Measurements from ENCODE around the gene PRCD. TPM values are rescaled to one million over a fixed set of nuclear protein-coding genes. Genes with fewer than 3 reads are reported as not detected.
A peak's percentile ranks its signal among the peaks of the same experiment; 100 is the strongest.
"Not testable (repeated sequence)": the region's sequence is repeated elsewhere in the genome, so short reads cannot be mapped to it uniquely, and the experiment has no call there.

The PRCD gene
- polyA plus RNA-seq, 3 donors = 1.6 to 14.4 (median 4.7) TPM

DNA sequence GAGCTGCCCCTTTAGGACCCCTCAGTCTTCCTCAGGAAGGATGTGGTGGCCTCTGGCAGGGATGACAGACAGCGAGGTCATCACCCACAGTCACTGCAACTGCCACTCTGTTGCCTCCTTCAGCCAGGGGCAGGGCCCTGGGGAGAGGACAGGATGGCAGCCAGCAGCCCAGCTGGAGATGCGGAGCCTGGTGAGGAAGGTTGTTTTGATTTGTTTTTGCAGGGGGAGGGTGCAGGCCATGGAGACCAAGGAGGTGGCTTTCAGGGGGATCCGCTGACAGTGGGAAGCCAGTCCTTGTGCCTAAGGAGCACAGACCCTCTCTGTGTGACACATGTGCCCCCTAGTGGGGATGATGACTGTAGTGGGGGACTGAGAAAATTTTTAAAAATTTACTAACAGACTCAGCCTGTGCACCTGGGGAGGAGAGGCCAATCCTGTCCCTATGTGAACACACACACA is 7.4 kb downstream of the PRCD start:
- WGBS, 3 donors = 20 to 35% (median 33%) methylated on average over 3 of the region's 3 CpGs
- no peak overlapping the region for H3K27ac ChIP-seq (ENCODE audit: low read depth, low read length)

DNA sequence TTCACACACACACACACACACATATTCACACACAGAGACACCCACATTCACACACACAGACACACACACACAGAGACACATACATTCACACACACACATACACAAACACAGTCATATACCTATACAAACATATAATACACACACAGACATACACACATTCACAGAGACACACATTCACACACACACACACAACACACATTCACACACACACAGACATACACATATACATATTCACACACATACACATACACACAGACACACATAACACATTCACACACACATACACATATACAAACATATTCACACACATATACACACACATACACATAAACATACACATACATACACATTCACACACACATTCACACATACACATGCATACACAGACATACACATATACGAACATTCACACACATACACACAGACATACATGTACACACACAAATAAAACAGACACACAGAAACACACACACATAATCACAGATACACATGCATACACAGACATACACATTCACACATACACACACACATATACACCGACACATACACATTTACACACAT is 7.9 kb downstream of the PRCD start:
- 84 to 91% (median 86%) methylated on average over 2 of the region's 2 CpGs for WGBS, 3 donors
- no peak overlapping the region for H3K27ac ChIP-seq (ENCODE audit: low read depth, low read length)

DNA sequence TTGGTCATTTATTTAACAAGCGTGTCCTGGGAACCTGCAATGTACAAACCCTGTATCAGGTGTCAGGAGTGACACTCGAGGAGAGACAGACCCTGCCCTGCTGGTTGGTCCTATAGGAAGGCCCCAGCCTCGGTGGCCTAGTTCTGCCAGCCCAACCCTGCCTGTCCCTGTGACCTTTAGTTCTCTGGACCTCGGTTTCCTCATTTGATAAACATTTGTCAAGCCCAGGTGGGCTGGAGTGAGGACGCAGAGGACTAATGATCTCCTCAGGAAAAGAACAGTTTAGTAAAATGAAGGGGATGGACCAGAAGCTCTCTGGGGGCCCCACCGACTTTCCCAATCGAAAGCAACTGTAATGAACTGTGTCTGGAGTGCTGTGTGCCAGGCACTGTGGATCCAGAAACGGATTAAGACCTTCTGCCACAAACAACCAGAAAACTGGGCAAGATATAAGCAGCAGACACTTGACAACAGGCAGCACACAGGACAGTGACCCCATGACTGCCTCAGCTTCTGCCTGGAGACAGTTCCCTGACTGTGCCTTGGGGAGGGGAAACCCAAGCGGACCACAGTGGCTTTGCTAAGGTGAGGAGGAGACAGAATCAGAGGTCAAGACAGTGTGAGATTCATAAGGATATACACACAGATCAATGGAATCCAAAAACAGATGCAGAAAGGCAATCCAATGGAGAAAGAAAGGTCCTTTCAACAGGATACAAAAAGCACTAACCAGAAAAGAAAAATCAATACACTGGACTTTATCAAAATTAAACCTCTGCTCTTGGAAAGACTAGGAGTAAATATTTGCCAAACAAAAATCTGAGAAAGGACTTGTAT is 8.8 kb downstream of the PRCD start:
- 48 to 67% (median 61%) methylated on average over 9 of the region's 9 CpGs for WGBS, 3 donors
- no peak overlapping the region for H3K27ac ChIP-seq (ENCODE audit: low read depth, low read length)

DNA sequence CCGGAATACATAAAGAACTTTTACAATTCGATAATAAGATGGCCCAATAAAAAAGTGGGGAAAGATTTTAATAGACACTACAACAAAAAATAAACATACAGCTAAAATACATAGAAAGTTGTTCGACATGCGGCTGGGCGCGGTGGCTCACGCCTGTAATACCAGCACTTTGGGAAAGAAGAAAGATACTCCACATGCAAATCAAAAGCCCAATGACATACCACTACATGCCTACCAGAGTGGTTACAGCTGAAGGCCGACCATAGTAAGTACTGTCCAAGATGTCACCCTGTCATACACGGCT is 9.3 kb downstream of the PRCD start:
- 63 to 92% (median 83%) methylated on average over 9 of the region's 9 CpGs for WGBS, 3 donors
- H3K27ac ChIP-seq (ENCODE audit: low read depth, low read length) = no peak overlapping the region

DNA sequence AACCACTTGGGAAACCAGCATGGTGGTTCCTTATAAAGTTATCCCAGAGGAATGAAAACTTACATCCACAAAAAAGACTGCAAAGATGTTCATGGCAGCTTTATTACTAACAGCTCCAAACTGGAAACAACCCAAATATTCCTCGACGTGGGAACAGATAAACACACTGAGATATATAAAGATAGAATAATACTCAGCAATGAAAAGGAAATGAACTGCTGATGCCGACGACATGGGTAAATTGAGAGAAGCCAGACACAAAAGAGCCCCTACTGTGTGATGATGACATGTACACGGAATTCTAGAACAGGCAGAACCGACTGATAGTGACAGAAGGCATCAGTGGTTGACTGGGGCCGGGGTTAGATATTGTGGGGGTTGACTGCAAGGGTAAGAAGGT is 9.7 kb downstream of the PRCD start:
- H3K27ac ChIP-seq (ENCODE audit: low read depth, low read length) = no peak overlapping the region
- 79 to 90% (median 84%) methylated on average over 7 of the region's 7 CpGs for whole genome bisulfite sequencing, 3 donors

DNA sequence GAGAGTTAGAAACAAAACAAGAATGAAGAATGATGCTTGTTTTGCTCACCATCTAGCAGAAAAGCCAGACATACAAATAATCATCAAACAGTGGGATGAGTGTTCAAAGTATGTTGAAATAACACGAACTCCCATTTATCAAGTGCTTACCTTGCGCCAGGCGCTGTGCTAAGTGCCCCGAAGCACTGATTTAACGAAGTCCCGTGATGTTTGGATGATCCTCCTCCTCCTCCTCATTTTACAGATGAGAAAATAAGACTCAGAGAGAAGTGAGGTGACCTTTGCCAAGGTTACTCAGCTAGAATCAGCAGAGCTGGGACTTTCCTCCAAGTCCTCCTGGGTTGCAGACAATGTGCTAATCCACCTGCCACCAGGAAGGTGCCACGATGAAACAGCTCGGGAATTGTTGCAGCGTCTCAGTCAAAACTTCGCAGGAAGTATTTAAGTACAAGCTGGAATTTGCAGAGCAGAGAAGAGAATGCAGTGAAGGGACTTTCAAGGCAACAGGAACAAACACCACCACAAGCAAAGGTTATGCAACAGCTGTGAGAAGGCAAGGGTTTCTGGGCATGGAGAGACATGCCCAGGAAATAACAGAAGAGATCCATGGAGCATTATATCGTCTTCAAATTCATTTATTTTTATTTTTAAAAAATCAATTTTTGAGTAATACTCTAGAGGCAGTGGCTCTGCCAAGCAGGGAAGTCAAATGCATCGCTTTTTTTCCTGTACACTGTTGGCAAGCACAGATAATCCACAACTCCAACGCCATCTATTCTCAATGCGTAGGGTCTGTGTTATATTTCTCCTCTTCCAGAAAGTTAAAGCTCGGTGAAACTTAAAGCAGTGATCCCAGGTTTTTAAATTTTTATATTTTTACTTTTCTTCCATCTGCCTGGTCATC is 11.1 kb downstream of the PRCD start:
- no peak overlapping the region for H3K27ac ChIP-seq (ENCODE audit: low read depth, low read length)
- 35 to 48% (median 43%) methylated on average over 15 of the region's 15 CpGs for WGBS, 3 donors

DNA sequence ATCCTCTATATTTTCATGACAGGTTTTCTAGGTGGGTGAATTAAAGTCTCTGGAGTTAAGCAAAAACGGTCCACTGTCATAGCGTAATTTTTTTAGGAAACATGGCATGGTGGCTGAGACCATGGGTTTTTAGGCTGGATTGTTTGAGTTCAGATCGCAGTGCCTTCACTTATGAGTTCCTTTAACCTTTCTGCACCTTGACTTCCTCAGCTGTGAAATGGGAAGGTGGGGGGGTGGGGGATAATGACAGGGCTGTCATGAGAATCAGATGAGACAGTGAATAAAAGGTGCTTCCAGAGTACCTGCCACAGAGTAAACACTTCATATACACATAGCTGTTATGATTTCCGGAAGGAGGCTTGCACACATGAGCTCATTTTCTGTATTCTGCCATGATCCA is 11.8 kb downstream of the PRCD start:
- WGBS, 3 donors = 70 to 88% (median 80%) methylated on average over 4 of the region's 4 CpGs
- H3K27ac ChIP-seq (ENCODE audit: low read depth, low read length) = no peak overlapping the region

DNA sequence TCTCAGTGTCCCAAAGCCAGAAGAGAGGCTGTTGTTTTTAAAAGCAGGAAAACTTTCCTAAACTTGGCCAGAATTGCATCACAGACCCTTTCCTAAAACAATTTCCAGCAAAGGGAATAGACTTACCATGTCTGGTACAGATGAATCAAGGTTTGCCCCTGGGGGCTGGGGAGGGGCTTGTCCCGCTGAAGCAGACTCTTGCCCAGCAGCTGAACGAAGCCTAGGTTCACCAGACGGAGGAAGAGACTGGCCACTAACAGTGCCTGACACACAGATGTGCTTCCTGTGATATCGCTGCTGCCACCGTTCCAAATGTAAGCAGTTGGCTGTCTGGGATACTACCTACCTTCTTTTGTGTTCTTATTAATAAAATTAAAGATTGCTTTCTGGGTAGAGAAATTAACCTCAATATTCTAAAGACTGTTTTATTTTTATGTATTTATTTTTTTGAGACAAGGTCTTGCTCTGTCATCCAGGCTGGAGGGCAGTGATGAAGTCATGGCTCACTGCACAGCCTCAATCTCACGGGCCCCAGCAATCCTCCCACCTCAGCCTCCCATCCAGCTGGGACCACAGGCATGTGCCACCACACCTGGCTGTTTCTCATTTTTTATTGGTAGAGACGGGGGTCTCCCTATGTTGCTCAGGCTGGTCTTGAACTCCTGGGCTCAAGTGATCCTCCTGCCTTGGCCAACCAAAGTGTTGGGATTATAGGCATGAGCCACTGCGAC is 13.5 kb downstream of the PRCD start:
- H3K27ac ChIP-seq (ENCODE audit: low read depth, low read length) = no peak overlapping the region

DNA sequence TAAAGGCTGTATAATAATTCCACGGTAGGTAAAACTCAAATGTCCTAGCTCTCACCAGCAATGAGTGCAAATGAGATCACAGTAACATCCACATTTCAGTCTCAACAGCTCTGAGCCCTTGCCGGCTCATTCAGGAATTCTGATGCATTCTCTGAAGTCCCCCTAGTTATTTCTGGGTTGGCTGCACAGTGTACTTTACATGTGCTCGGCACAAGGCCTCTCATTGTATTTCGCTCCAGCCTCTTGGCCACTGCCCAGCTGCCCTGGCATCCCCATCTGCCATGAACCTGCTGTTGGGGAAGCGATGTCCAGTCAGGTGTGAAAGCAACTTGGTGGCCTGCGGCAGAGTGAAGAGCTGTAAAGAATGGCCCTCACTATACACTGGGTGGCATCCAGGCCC is 14.3 kb downstream of the PRCD start:
- 65 to 74% (median 72%) methylated on average over 6 of the region's 6 CpGs for WGBS, 3 donors
- no peak overlapping the region for H3K27ac ChIP-seq (ENCODE audit: low read depth, low read length)

More for the DNA sequence above, 13.5 kb downstream of the PRCD start:
- 66 to 94% (median 70%) methylated on average over 8 of the region's 8 CpGs for WGBS, 3 donors

DNA sequence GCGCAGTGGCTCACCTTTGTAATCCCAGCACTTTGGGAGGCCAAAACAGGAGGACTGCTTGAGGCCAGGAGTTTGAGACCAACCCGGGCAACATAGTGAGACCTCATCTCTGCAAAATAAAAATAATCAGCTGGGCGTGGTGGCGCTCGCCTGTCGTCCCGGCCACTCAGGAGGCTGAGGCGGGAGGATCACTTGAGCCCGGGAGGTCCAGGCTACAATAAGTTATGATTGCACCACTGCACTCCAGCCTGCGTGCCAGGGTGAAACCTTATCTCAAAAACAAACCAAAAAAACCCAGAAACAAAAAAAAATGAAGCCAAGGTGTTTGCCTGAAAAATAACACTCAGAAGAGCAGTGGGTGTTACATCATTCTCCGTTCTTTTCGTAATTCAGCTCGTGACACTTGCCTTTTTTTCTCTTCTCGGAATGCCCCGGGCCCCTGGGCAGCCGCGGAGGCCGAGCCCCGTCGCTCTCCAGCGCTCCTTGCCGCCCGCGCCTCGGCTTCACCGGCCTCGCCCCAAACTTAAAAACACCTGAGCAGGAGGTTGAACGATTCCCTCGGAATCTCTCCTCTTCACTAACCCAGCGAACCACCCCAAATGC is 17.0 kb downstream of the PRCD start:
- peak overlapping the region; percentile 89 for H3K27ac ChIP-seq (ENCODE audit: low read depth, low read length)
- WGBS, 3 donors = 23 to 30% (median 28%) methylated on average over 30 of the region's 30 CpGs

DNA sequence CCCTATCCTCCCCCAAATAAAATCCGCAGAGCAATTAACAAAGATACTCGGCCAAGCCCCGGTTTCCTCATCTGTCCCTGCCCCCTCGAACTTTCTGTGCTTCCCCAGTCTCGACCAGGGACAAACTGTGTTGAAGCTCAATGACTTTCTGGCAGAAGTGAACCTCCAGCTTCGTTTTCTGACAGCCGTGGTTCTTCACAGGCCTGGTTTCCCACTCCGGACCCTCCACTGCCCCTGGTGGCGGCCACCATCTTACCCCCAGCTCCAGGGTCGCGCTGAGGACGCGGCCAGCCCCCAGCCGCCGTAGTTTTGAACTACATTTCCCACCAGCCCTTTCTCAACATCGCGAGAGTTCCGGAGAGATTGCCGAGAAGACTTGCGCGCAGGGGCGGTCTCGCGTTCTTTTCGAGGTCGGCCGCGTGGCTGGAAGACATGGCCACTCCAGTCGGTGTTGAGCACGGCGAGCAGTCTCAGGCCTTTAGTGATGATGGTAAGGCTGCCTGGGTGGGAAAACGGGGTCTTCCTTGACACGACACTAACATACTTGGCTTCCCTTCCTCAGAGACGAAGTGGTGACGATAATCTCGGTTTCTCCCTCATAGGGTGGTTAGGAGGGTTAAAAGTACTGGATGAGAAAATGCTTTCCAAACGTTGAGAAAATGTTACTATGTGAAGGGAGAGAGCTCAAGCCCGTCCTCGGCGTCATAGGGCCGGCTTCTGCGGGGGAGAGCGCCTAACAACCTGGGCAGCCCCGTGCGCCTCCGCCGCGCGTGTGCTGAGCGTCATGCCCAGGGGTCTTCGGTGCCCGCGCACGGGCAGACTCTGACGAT is 17.7 kb downstream of the PRCD start:
- peak overlapping the region; percentile 89 for H3K27ac ChIP-seq (ENCODE audit: low read depth, low read length)
- WGBS, 3 donors = 0 to 1% (median 0%) methylated on average over 55 of the region's 55 CpGs

DNA sequence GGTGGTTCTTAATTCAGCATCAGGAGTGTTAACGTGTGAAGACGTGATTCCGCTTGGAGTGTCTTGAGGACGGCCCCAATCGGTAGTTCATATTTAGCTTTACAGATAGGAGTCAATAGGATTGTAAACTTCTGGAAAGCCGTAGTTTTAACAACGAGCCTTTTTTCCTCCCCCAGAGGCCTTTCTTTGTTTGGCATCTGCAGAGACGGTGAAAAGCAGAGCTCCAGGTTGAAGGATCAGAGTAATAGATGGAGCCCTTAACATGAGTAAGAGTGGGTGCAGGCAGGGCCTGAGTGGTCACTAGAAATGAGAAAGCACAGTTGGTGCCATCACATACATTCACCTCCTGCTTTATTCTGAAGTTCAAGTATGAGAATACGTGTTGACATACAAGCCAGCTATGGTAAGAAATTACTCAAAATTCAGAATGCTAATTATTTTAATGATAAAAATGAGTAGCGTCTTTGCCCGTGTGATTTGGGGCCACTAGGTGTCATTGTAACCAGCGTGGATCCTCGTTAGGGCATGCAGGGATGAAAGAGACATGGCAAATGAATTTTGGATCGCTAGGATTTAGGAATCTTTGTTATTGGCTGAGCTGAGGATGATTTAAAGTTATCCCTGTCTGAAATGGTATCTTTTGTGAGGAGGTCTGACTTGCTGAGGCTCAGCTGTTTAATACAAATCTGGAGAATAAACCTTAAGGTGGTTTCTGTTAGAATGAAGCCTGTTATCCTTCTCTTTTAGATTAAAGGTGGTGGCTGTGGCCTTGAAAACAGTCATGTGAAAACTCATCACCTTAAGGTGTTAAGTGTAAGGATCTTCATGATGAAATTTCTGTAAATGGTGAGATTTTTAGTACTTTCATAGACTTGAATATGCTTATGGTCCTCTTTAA is 18.6 kb downstream of the PRCD start:
- H3K27ac ChIP-seq (ENCODE audit: low read depth, low read length) = no peak overlapping the region
- WGBS, 3 donors = 1% methylated on average over 14 of the region's 14 CpGs

DNA sequence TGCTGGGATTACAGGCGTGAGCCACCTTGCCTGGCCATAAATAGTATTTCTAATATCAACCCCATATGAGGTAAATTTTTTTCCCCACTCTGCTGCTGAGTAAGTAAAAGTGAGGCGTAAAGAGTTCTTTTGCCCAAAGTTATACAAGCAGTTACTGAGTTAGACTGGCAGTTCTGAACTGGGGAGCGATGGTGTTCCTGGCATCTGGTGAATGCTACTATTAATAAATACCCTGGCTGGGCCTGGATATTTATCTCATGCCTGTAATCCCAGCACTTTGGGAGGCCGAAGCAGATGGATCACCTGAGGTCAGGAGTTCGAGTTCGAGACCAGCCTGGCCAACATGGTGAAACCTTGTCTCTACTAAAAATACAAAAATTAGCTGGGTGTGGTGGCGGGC is 19.6 kb downstream of the PRCD start:
- WGBS, 3 donors = 84 to 91% (median 88%) methylated on average over 7 of the region's 7 CpGs
- H3K27ac ChIP-seq (ENCODE audit: low read depth, low read length) = not testable (repeated sequence)

DNA sequence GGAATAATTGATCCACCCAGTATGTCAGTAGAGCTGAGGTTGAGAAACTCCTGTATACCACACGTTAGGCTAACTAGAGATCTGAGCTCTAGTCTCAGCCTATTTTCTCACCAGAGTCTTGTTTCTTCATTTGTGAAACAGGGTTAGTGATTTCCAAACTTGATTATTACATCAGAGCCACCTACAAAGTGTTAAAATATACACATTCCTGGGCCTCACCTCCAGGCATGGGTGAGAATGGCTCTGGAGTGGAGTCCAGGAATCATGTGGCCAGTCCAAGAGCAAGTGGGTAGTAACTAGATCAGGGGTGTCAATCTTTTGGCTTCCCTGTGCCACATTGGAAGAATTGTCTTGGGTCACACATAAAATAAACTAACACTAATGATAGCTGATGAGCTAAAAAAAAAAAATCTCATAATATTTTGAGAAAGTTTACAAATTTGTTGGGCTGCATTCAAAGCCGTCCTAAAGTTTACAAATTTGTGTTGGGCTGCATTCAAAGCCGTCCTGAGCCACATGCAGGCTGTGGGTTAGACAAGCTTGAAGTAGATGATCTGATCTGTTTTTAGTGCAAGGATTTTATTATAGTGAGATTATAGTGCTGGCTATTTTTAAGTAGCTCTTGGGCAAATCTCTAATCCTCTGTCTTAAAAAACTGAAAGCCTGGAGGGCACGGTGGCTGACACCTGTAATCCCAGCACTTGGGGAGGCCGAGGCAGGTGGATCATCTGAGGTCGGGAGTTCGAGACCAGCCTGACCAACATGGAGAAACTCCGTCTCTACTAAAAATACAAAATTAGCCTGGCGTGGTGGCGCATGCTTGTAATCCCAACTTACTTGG is 20.4 kb downstream of the PRCD start:
- no peak overlapping the region for H3K27ac ChIP-seq (ENCODE audit: low read depth, low read length)

DNA sequence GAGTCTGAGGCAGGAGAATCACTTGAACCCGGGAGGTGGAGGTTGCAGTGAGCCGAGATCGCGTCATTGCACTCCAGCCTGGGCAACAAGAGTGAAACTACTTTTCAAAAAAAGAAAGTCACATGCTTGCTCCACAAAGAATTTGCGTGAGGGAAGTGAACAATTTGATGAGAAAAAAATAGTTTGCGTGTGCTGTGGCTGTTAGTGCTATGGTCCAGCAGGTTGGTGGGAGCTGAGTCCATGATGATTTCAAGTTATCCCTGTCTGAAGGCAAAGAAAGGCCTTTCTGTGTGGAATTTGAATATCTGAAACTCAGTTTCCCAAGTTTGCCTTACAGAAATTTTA is 21.0 kb downstream of the PRCD start:
- H3K27ac ChIP-seq (ENCODE audit: low read depth, low read length) = no peak overlapping the region
- 67 to 86% (median 68%) methylated on average over 6 of the region's 6 CpGs for WGBS, 3 donors

More for the DNA sequence above, 20.4 kb downstream of the PRCD start:
- 81 to 87% (median 84%) methylated on average over 10 of the region's 10 CpGs for WGBS, 3 donors

DNA sequence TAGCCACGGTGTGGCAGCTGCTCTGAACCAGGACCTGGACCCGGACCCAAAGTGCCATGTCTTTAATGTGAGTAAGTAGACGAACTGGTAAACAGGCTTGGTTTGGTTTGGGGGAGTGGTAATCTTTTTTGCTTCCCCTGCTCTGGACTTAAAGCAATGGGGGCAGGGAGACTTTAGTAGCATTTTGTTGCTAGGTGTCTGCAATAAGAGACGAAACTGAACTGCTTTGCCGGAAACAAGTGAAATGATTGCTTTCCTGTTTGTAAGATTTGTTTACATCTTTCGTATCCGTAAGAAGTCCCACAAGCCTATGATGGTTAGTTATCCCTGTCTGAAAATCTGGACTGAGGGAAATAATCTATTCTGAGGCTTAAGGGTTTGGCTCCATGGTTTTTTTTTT is 21.5 kb downstream of the PRCD start:
- WGBS, 3 donors = 47 to 64% (median 56%) methylated on average over 7 of the region's 7 CpGs

More for the DNA sequence above, 21.5 kb downstream of the PRCD start:
- H3K27ac ChIP-seq (ENCODE audit: low read depth, low read length) = no peak overlapping the region

Data from adipose tissue (tissue), 3 donors.